GM21423 (cell line): Measurements from ENCODE around the gene SCAMP3.

Experiments
- ATAC-seq: cut with Tn5 transposase; IDR thresholded peaks from one replicate; pipeline ENCODE4 v1.9.1; 2021; ENCODE audit warnings: mild to moderate bottlenecking, moderate library complexity; ENCODE audit not compliant: unreplicated experiment

SCAMP3 gene

DNA sequence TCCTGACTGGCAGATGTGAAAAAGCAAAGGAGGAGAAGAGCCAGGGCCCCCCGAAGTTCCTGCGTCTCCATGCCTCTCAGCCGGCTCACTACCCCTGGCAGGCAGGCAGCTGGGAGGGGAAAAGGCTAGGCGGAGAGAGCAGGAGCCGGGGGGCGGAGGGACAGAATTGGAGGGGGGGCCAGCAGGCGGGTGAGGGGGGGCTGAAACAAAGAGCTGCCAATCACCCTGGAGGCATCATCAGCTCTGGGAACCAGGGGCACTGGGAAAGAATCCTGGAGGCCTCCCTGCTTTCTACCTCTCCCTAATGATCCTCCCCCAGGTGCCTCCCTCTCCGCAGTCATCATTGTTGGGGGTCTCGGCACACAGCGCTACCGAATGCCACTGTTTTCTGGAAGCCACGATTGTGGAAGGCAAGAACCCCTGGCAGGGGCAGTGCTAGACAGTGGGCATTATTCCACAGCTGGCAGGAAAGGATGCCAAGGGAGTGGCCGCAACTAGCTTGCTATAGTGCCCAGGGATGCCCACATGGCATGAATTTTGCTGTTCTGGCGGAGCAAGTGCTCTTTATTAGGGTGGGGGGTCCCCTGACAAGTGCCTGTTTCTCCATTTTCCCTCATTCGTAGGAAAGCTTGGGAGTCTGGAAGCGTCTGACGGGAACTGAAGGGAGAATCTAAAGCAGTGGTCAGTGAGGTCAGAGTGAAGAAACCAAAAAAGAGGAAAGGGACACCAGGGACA lies 54.2 kb downstream of the SCAMP3 start, which contains the start of gene THBS3:
THBS3 (minus strand) TSS at position 92 of the 735 bp plus-strand sequence; CDS start at position 71, 21 bp downstream.
- no peak for ATAC-seq

DNA sequence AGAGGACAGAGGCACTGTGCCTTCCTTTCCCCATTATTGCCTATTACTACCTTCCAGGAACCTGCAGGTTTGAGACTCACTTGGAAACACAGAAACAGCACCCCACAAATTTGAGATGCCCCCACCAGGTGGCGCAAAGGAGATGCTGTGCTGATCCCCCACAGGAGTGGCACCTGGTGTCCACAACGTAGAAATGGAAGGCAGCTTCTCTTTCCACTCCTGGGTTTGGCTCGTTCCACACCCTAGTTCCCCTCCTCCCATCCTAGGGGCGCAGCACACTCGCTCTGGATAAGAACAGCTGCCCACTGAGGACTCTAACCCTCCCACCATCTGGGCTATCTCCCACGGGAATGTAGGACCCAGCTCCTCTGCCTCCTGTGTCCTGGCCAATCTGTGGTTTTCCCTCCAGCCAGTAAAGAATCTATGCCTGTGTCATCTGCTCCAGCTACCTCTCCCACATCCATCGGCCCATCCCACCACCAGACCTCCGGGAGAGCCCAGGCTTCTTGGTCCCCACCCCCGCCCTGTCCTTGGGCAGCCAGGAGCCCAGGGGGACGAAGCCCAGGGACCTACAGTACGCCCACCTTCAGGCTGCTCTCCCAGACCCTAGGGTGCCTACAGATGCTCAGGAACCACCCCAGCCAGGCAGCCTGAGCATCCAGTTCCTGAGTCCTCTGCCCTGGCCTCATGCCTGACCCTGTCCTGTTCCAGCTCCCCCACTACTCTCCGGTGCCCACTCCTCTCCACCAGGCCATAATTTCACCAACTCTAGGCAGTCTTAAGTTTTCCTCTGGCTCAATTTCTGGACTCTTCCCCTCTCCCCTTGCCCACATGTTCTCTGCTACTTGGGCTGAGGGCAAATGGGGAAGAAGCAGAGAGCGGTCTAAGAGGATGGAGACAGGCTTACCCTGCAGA lies 55.0 kb downstream of the SCAMP3 start:
- ATAC-seq = no peak
